Esophagus squamous epithelium (tissue), 4 donors: ENCODE data around the gene GABBR2.

Experiments used
- POLR2A ChIP-seq, 4 donors: fragments of 450-650 bp; IDR thresholded peaks; one replicate each; pipeline ENCODE4 v1.6.1; 2017; ENCODE audit warnings: antibody characterized with exemption in 4 of 4, mild to moderate bottlenecking in 4 of 4, moderate library complexity in 3 of 4
- TF ChIP-seq, protein P1 (sequence below), 6 experiments: fragments of 450-650 bp in 4 of 6; fragments of 200-600 bp in 2 of 6; sonication (generic) in 2 of 6; IDR thresholded peaks; one replicate each; pipeline ENCODE4 v1.5.1; 2016 to 2019; ENCODE audit warnings: antibody characterized with exemption in 6 of 6, mild to moderate bottlenecking in 4 of 6, moderate library complexity in 4 of 6

DNA sequence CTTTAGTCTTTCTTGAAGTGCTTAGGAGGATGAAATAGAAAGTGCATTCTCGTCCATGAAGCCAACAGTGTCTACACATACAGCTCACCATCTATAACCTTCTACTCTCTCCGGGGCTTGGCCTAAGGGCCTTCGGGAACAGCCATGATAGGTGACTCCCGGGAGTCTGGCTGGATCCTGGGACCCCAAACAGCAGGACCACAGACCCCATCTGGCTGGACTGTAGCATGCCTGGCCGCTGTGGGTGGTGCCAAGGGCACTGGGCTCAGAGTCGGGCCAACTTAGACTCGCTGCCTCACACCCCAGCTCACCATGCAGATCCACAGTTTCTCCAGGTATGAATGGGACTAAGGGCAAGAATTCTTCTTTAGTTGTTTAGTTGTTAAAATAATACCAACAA, 16.3 kb downstream of the GABBR2 start:
- TF ChIP-seq, protein P1, sequence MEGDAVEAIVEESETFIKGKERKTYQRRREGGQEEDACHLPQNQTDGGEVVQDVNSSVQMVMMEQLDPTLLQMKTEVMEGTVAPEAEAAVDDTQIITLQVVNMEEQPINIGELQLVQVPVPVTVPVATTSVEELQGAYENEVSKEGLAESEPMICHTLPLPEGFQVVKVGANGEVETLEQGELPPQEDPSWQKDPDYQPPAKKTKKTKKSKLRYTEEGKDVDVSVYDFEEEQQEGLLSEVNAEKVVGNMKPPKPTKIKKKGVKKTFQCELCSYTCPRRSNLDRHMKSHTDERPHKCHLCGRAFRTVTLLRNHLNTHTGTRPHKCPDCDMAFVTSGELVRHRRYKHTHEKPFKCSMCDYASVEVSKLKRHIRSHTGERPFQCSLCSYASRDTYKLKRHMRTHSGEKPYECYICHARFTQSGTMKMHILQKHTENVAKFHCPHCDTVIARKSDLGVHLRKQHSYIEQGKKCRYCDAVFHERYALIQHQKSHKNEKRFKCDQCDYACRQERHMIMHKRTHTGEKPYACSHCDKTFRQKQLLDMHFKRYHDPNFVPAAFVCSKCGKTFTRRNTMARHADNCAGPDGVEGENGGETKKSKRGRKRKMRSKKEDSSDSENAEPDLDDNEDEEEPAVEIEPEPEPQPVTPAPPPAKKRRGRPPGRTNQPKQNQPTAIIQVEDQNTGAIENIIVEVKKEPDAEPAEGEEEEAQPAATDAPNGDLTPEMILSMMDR (IDR thresholded peaks at IDR 0.05) = no peak
- no peak for TF ChIP-seq POLR2A (IDR thresholded peaks at IDR 0.05)
